ENCODE results near the gene PODXL2.

Gene PODXL2

GRCh38 chr3:127628788-127629466, at the start of gene PODXL2:
PODXL2 (plus strand) TSS chr3:127629185; CDS start chr3:127629220, 35 bp downstream.
- in situ Hi-C loops (cut with HindIII; ENCODE audit: low pct_ligation_motif_present, low sequenced_read_pairs): no loop called here
- DNase-seq: no peak
- TF ChIP-seq CTCF (IDR thresholded peaks at IDR 0.05; ENCODE audit: low read depth, low read length, missing control alignments): no peak
- Histone ChIP-seq H3K36me3 (replicated peaks) (no peaks in the 10 kb centered on the region), H3K27ac (no peak within 1 kb of the TSS), H3K4me3 (ENCODE audit: low read depth, low read length) (peak within 1 kb of the TSS; percentile 47), H3K27me3 (replicated peaks) (peaks cover 4% of the 10 kb centered on the region)

GRCh38 chr3:127580327-127581060, 48.5 kb upstream of the PODXL2 start:
- H3K4me3 ChIP-seq (ENCODE audit: low read depth, low read length): no peak overlapping the region
- no peak overlapping the region for H3K27ac ChIP-seq
- TF ChIP-seq CTCF (IDR thresholded peaks at IDR 0.05; ENCODE audit: low read depth, low read length, missing control alignments): no peak
- H3K36me3 ChIP-seq (replicated peaks): peaks cover 7% of the 10 kb centered on the region
- no peaks in the 10 kb centered on the region for H3K27me3 ChIP-seq (replicated peaks)
- in situ Hi-C loops (cut with HindIII; ENCODE audit: low pct_ligation_motif_present, low sequenced_read_pairs): no loop called here
- DNase-seq: no peak

GRCh38 chr3:127584734-127585133, 44.3 kb upstream of the PODXL2 start:
- Histone ChIP-seq H3K4me3 (ENCODE audit: low read depth, low read length) (no peak overlapping the region), H3K27ac (no peak overlapping the region), H3K36me3 (replicated peaks) (no peaks in the 10 kb centered on the region), H3K27me3 (replicated peaks) (no peaks in the 10 kb centered on the region)
- TF ChIP-seq CTCF (IDR thresholded peaks at IDR 0.05; ENCODE audit: low read depth, low read length, missing control alignments): no peak
- in situ Hi-C loops (cut with HindIII; ENCODE audit: low pct_ligation_motif_present, low sequenced_read_pairs): no loop called here
- no peak for DNase-seq

GRCh38 chr3:127585163-127585812, 43.7 kb upstream of the PODXL2 start:
- no peaks in the 10 kb centered on the region for H3K27me3 ChIP-seq (replicated peaks)
- no peak for DNase-seq
- no peak for TF ChIP-seq CTCF (IDR thresholded peaks at IDR 0.05; ENCODE audit: low read depth, low read length, missing control alignments)
- no peak overlapping the region for H3K27ac ChIP-seq
- in situ Hi-C loops (cut with HindIII; ENCODE audit: low pct_ligation_motif_present, low sequenced_read_pairs): no loop called here
- no peaks in the 10 kb centered on the region for H3K36me3 ChIP-seq (replicated peaks)
- H3K4me3 ChIP-seq (ENCODE audit: low read depth, low read length): no peak overlapping the region

GRCh38 chr3:127585813-127586413, 43.1 kb upstream of the PODXL2 start:
- in situ Hi-C loops (cut with HindIII; ENCODE audit: low pct_ligation_motif_present, low sequenced_read_pairs): no loop called here
- DNase-seq: no peak
- Histone ChIP-seq H3K27ac (no peak overlapping the region), H3K36me3 (replicated peaks) (no peaks in the 10 kb centered on the region), H3K27me3 (replicated peaks) (no peaks in the 10 kb centered on the region), H3K4me3 (ENCODE audit: low read depth, low read length) (no peak overlapping the region)
- TF ChIP-seq CTCF (IDR thresholded peaks at IDR 0.05; ENCODE audit: low read depth, low read length, missing control alignments): no peak
